CD4-positive, CD25-positive, alpha-beta regulatory T cell (primary cell): ENCODE results near the gene APOBR. TPM values are rescaled to one million over a fixed set of nuclear protein-coding genes. Genes with fewer than 3 reads are reported as not detected.
A peak's percentile ranks its signal among the peaks of the same experiment; 100 is the strongest.

Source experiments
- ATAC-seq, 2 donors: fragments of 150-1000 bp; cut with Tn5 transposase; one replicate each; pipeline ENCODE4 v1.10.0; 2021; ENCODE audit warnings: low read depth in 2 of 2, moderate number of reproducible peaks in 2 of 2, moderate library complexity in 1 of 2
- DNase-seq, 3 donors: peaks; one replicate each; pipeline versions ENCODE4 v3.0.0 to v3.0.0-alpha.2; 2012 to 2022; ENCODE audit warnings: mixed read lengths in 1 of 3
- H3K27ac ChIP-seq: one replicate; pipeline ENCODE4 v1.7.0; 2013; ENCODE audit warnings: mild to moderate bottlenecking, low read length; ENCODE audit not compliant: insufficient read depth, poor library complexity, severe bottlenecking
- H3K27me3 ChIP-seq: one replicate; pipeline ENCODE4 v1.7.0; 2013; ENCODE audit warnings: low read length; ENCODE audit not compliant: control insufficient read depth, insufficient read depth
- H3K36me3 ChIP-seq: one replicate; pipeline ENCODE4 v1.7.0; 2013; ENCODE audit warnings: mild to moderate bottlenecking, low read length, moderate library complexity; ENCODE audit not compliant: control insufficient read depth, insufficient read depth
- H3K4me1 ChIP-seq: 2 replicates; pipeline ENCODE4 v1.7.0; 2013; ENCODE audit warnings: mild to moderate bottlenecking, low read length; ENCODE audit not compliant: insufficient read depth, control insufficient read depth, poor library complexity, severe bottlenecking
- H3K4me3 ChIP-seq: one replicate; pipeline ENCODE4 v1.7.0; 2013; ENCODE audit warnings: low read depth, mild to moderate bottlenecking, low read length, moderate library complexity
- H3K9me3 ChIP-seq, 2 experiments: 1 replicate in 1 of 2; 2 replicates in 1 of 2; pipeline ENCODE4 v1.7.0; 2013; ENCODE audit warnings: low read length in 2 of 2, mild to moderate bottlenecking in 1 of 2, moderate library complexity in 1 of 2; ENCODE audit not compliant: control insufficient read depth in 2 of 2
- H3K27ac Mint-ChIP-seq, 3 donors: one replicate each; pipeline ENCODE4 v1.8.0; 2020 to 2022; ENCODE audit warnings: mild to moderate bottlenecking in 3 of 3, mixed read lengths in 3 of 3, moderate library complexity in 2 of 3
- H3K27me3 Mint-ChIP-seq: one replicate; pipeline ENCODE4 v1.8.0; 2022; ENCODE audit warnings: mild to moderate bottlenecking, mixed read lengths
- H3K36me3 Mint-ChIP-seq: one replicate; pipeline ENCODE4 v1.8.0; 2020; ENCODE audit warnings: mixed read lengths
- H3K4me1 Mint-ChIP-seq, 4 donors: one replicate each; pipeline ENCODE4 v1.8.0; 2020 to 2022; ENCODE audit warnings: mixed read lengths in 4 of 4, mild to moderate bottlenecking in 1 of 4
- H3K4me3 Mint-ChIP-seq, 4 donors: one replicate each; pipeline ENCODE4 v1.8.0; 2020 to 2022; ENCODE audit warnings: mild to moderate bottlenecking in 4 of 4, mixed read lengths in 4 of 4, moderate library complexity in 3 of 4
- H3K9me3 Mint-ChIP-seq, 7 donors: one replicate each; pipeline ENCODE4 v1.8.0; 2020 to 2022; ENCODE audit warnings: mixed read lengths in 7 of 7, mild to moderate bottlenecking in 3 of 7, moderate library complexity in 2 of 7
- polyA plus RNA-seq, 4 donors: library from polyadenylated mRNA; unstranded; fragments of 300-500 nt; fragmentation: Illumina TruSeq; gene quantifications; one replicate each; pipeline ENCODE4 v1.2.3, GENCODE V29; 2021
- total RNA-seq: library from RNA; stranded (reverse); gene quantifications from one replicate; pipeline ENCODE4 v1.2.3, GENCODE V29; 2022

APOBR gene
- total and polyA plus RNA-seq, 5 donors from 2014 or later, result 0.11 to 6.8 (median 0.24) TPM

GRCh38 chr16:28532940-28533647, 38.7 kb downstream of the APOBR start:
- peaks cover 5% of the 10 kb centered on the region for H3K36me3 Mint-ChIP-seq

DNA sequence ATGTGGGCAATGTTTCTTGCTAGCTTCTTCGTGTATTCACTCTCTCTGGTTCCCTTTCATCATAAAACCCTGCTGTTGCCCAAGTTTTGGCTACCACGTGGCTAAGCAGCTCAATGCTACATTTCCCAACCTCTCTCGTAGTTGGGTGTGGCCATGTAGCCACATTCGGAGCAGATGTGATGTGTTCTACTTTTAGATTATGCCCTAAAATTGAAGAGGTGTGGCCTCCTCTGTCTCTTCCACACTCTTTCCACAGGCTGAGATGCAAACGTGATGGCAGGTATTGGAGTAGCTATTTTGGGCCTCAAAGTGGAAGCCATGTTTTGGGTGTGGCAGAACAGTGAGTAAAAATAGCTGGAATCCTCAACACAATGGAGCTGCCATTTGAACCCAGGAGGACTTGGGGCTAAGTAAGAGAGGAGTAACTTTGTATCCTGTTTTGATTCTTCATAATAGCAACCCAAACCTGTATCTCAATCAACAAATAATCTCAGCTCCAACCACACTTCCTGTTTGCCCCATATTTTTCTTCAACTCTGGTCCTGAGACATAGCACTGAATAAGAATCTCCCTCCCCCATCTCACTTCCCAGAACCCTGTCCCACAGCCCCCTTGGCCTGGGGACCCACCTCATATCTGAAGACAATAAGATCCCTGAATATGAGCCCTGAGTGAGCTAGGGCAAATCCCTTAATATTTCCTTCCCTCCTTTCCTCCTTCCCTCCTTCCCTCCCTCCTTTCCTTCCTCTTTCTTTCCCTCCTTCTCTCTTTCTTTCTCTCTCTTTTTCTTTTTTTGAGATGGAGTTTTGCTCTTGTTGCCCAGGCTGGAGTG, 40.3 kb downstream of the APOBR start:
- H3K36me3 ChIP-seq, result no peaks in the 10 kb centered on the region
- H3K4me1 ChIP-seq, result peaks cover 18% of the 10 kb centered on the region
- Mint-ChIP-seq H3K9me3 (peaks cover 0 to 4% (median 2%) of the 10 kb centered on the region in 7 donors), H3K4me3 (peak overlapping the region; percentile 18 to 79 (median 46)), H3K36me3 (peaks cover 5% of the 10 kb centered on the region), H3K27ac (peak overlapping the region; percentile 96 to 99 (median 97)), H3K27me3 (peaks cover 4% of the 10 kb centered on the region), H3K4me1 (peaks cover 0 to 56% (median 33%) of the 10 kb centered on the region in 4 donors)
- H3K27ac ChIP-seq, result peak overlapping the region; percentile 45
- no peaks in the 10 kb centered on the region for H3K9me3 ChIP-seq
- DNase-seq (peak in 2 of 3 donors; percentile 41 to 66), ATAC-seq (peak; percentile 47 to 83)
- H3K4me3 ChIP-seq, result peak overlapping the region; percentile 52
- H3K27me3 ChIP-seq, result no peaks in the 10 kb centered on the region

More at GRCh38 chr16:28532940-28533647, 38.7 kb downstream of the APOBR start:
- peaks cover 4% of the 10 kb centered on the region for H3K27me3 Mint-ChIP-seq
- Histone ChIP-seq H3K4me3 (no peak overlapping the region), H3K9me3 (no peaks in the 10 kb centered on the region), H3K27me3 (no peaks in the 10 kb centered on the region), H3K4me1 (peaks cover 18% of the 10 kb centered on the region), H3K27ac (no peak overlapping the region), H3K36me3 (no peaks in the 10 kb centered on the region)
- no peak for DNase-seq
- H3K4me1 Mint-ChIP-seq, result peaks cover 0 to 53% (median 33%) of the 10 kb centered on the region in 4 donors
- ATAC-seq, result no peak
- peak overlapping the region in 3 of 4 donors; percentile 39 to 68 (median 52) for H3K4me3 Mint-ChIP-seq
- peaks cover 0 to 4% (median 2%) of the 10 kb centered on the region in 7 donors for H3K9me3 Mint-ChIP-seq
- H3K27ac Mint-ChIP-seq, result peak overlapping the region; percentile 76 to 97 (median 80)

DNA sequence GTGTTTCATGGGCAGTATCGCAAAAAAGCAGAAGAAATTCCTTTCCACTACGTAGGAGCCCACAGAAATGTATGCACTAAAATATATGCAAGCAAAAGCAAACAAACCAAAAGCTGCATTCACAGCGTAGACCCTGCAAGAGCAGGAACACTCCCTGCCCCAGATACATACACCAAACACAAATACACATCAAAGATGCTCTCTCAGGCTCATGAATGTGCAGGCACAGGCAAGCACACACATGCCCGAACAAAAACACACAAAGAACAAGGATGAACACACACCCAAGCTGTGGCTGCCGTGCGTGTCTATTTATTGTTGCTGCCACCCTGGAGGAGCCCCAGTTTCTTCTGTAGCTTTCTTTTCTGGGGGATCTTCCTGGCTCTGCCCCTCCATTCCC, 42.6 kb downstream of the APOBR start:
- Histone ChIP-seq H3K27ac (no peak overlapping the region), H3K9me3 (no peaks in the 10 kb centered on the region), H3K36me3 (no peaks in the 10 kb centered on the region), H3K4me1 (peaks cover 18% of the 10 kb centered on the region), H3K27me3 (no peaks in the 10 kb centered on the region), H3K4me3 (no peak overlapping the region)
- DNase-seq, result no peak
- peak overlapping the region; percentile 5 to 94 (median 85) for H3K27ac Mint-ChIP-seq
- no peak for ATAC-seq
- H3K36me3 Mint-ChIP-seq, result peaks cover 5% of the 10 kb centered on the region
- peaks cover 4% of the 10 kb centered on the region for H3K27me3 Mint-ChIP-seq
- peak overlapping the region in 1 of 4 donors; percentile 31 for H3K4me3 Mint-ChIP-seq
- peaks cover 0 to 56% (median 31%) of the 10 kb centered on the region in 4 donors for H3K4me1 Mint-ChIP-seq
- H3K9me3 Mint-ChIP-seq, result peaks cover 0 to 4% (median 2%) of the 10 kb centered on the region in 7 donors

- peaks cover 0 to 54% (median 30%) of the 10 kb centered on the region in 4 donors for H3K4me1 Mint-ChIP-seq
- H3K27me3 ChIP-seq, result no peaks in the 10 kb centered on the region
- no peak overlapping the region for H3K27ac ChIP-seq
- DNase-seq, result no peak
- H3K27ac Mint-ChIP-seq, result peak overlapping the region; percentile 85 to 94 (median 90)
- H3K4me3 ChIP-seq, result no peak overlapping the region
- H3K27me3 Mint-ChIP-seq, result peaks cover 4% of the 10 kb centered on the region
- H3K36me3 Mint-ChIP-seq, result peaks cover 5% of the 10 kb centered on the region
- H3K36me3 ChIP-seq, result no peaks in the 10 kb centered on the region
- H3K9me3 Mint-ChIP-seq, result peaks cover 0 to 4% (median under 1%) of the 10 kb centered on the region in 7 donors
- no peak overlapping the region for H3K4me3 Mint-ChIP-seq
- no peaks in the 10 kb centered on the region for H3K9me3 ChIP-seq
- ATAC-seq, result no peak
- H3K4me1 ChIP-seq, result peaks cover 18% of the 10 kb centered on the region
These were observed 43.7 kb downstream of the APOBR start for GRCh38 chr16:28537964-28538732.

DNA sequence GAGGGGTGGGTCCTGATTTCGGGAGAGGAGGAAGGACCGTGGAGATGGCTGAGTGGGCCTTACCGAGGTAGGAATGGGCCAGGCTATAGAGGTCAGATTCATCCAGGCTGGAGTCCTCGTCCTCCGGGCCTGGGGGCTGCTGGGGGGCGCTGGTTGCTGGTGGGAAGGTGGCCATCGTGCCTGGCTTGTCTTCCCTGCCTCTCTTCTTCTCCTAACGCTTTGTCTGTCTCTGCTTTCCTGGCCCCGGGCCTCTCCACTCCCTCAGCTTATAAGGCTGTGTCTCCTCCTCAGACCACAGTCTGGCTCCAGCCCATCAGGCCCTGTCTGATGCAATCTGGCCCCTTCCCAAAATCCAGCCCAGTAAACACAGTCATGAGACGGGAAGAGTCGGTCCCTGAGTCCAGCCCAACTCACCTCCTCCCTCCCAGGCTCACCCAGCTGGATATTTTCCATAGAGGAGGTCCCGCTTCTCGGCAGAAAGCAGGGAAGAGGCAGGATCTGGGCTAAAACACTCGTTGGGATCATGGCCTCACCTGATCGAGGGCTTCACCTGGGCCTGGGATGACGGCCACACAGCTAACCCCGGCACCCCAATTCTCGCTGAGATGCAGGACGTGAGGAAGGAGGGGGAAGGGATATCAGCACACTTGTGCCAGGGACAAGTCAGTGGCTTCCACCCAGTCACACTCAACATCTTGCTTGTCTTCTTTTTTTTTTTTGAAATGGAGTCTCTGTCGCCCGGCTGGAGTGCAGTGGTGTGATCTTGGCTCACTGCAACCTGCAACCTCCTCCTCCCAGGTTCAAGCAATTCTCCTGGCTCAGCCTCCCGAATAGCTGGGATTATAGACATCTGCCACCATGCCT, 44.5 kb downstream of the APOBR start, which contains the start of gene NUPR1:
NUPR1 (minus strand) TSS at position 242 of the 864 bp plus-strand sequence; CDS start at position 175, 67 bp downstream.
- Histone ChIP-seq H3K4me3 (no peak within 1 kb of the TSS), H3K4me1 (peaks cover 13% of the 10 kb centered on the region), H3K9me3 (no peaks in the 10 kb centered on the region), H3K27me3 (no peaks in the 10 kb centered on the region), H3K36me3 (no peaks in the 10 kb centered on the region), H3K27ac (no peak within 1 kb of the TSS)
- H3K4me3 Mint-ChIP-seq, result no peak within 1 kb of the TSS
- no peak for ATAC-seq
- peaks cover 0 to 4% (median 0%) of the 10 kb centered on the region in 7 donors for H3K9me3 Mint-ChIP-seq
- no peak for DNase-seq
- peaks cover 5% of the 10 kb centered on the region for H3K36me3 Mint-ChIP-seq
- H3K27me3 Mint-ChIP-seq, result peaks cover 4% of the 10 kb centered on the region
- peak within 1 kb of the TSS; percentile 85 to 94 (median 90) for H3K27ac Mint-ChIP-seq
- H3K4me1 Mint-ChIP-seq, result peaks cover 0 to 47% (median 28%) of the 10 kb centered on the region in 4 donors

DNA sequence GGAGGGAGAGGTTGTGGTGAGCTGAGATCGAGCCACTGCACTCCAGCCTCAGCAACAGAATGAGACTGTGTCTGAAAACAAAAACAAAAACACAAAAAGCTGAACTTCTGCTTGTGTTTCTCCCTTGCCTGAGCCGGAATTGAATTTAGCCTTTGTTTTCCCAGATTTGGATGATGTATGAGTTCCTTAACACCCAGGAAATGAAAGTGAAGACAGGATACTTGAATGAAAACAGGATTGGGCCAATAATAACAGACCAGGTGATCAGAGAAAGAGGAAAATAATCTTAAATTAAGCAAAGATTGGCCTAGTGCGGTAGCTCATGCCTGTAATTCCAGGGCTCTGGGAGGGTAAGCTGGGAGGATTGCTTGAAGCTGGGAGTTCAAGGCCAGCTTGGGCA, 45.9 kb downstream of the APOBR start:
- no peaks in the 10 kb centered on the region for H3K4me1 ChIP-seq
- H3K36me3 Mint-ChIP-seq, result no peaks in the 10 kb centered on the region
- no peak for DNase-seq
- no peak for ATAC-seq
- no peak overlapping the region for H3K4me3 ChIP-seq
- H3K4me3 Mint-ChIP-seq, result no peak overlapping the region
- H3K27ac ChIP-seq, result no peak overlapping the region
- H3K27ac Mint-ChIP-seq, result no peak overlapping the region
- peaks cover 4% of the 10 kb centered on the region for H3K27me3 Mint-ChIP-seq
- no peaks in the 10 kb centered on the region for H3K27me3 ChIP-seq
- H3K4me1 Mint-ChIP-seq, result peaks cover 0 to 33% (median 18%) of the 10 kb centered on the region in 4 donors
- no peaks in the 10 kb centered on the region for H3K9me3 Mint-ChIP-seq
- H3K9me3 ChIP-seq, result no peaks in the 10 kb centered on the region
- H3K36me3 ChIP-seq, result no peaks in the 10 kb centered on the region
